DND-41 (cell line): ENCODE data around the gene IL37.

ENCODE experiments used
- EZH2 ChIP-seq: IDR thresholded peaks from 3 replicates; pipeline ENCODE4 v1.6.1; 2012; ENCODE audit warnings: borderline replicate concordance, low read depth, mild to moderate bottlenecking, moderate library complexity, low read length, inconsistent platforms; ENCODE audit not compliant: severe bottlenecking
- TF ChIP-seq, protein P1 (sequence below): IDR thresholded peaks from 2 replicates; pipeline ENCODE4 v1.5.1; 2012; ENCODE audit warnings: borderline replicate concordance, low read length, moderate library complexity, mild to moderate bottlenecking; ENCODE audit not compliant: poor library complexity, severe bottlenecking; ENCODE audit errors: extremely low read depth

DNA sequence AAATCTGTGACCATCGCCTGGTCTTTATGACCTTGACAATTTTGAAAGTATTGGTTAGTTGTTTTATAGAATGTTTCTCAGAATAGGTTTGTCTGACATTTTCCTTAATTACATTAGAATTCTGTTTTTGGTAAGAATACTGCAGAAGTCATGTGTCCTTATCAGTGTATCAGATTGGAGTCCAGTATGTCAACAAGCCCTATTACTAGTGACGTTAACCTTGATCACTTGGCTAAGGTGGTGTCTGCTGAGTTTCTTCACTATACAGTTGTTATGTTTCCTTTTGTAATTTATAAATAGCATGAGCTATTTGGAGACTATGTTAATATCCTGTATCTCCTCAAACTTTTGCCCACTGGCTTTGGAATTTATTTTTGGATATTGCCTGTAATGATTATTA lies 56.1 kb downstream of the IL37 start:
- TF ChIP-seq, protein P1, sequence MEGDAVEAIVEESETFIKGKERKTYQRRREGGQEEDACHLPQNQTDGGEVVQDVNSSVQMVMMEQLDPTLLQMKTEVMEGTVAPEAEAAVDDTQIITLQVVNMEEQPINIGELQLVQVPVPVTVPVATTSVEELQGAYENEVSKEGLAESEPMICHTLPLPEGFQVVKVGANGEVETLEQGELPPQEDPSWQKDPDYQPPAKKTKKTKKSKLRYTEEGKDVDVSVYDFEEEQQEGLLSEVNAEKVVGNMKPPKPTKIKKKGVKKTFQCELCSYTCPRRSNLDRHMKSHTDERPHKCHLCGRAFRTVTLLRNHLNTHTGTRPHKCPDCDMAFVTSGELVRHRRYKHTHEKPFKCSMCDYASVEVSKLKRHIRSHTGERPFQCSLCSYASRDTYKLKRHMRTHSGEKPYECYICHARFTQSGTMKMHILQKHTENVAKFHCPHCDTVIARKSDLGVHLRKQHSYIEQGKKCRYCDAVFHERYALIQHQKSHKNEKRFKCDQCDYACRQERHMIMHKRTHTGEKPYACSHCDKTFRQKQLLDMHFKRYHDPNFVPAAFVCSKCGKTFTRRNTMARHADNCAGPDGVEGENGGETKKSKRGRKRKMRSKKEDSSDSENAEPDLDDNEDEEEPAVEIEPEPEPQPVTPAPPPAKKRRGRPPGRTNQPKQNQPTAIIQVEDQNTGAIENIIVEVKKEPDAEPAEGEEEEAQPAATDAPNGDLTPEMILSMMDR, result no peak
- TF ChIP-seq EZH2, result no peak
